ENCODE measurements around the gene DHODH.

Gene DHODH

GRCh38 chr16:71966932-71967331, 41.6 kb upstream of the DHODH start:
- Histone ChIP-seq H3K4me3 (ENCODE audit: severe bottlenecking) (no peak overlapping the region), H3K36me3 (ENCODE audit: low read depth) (no peaks in the 10 kb centered on the region), H3K9me3 (ENCODE audit: severe bottlenecking) (no peaks in the 10 kb centered on the region), H3K4me1 (ENCODE audit: insufficient read depth, poor library complexity, severe bottlenecking) (no peaks in the 10 kb centered on the region), H3K27me3 (ENCODE audit: insufficient read depth, poor library complexity, severe bottlenecking) (no peaks in the 10 kb centered on the region), H3K27ac (ENCODE audit: poor library complexity, severe bottlenecking) (no peak overlapping the region)
- no peak for DNase-seq (ENCODE audit: low spot score)
- TF ChIP-seq, protein P1, sequence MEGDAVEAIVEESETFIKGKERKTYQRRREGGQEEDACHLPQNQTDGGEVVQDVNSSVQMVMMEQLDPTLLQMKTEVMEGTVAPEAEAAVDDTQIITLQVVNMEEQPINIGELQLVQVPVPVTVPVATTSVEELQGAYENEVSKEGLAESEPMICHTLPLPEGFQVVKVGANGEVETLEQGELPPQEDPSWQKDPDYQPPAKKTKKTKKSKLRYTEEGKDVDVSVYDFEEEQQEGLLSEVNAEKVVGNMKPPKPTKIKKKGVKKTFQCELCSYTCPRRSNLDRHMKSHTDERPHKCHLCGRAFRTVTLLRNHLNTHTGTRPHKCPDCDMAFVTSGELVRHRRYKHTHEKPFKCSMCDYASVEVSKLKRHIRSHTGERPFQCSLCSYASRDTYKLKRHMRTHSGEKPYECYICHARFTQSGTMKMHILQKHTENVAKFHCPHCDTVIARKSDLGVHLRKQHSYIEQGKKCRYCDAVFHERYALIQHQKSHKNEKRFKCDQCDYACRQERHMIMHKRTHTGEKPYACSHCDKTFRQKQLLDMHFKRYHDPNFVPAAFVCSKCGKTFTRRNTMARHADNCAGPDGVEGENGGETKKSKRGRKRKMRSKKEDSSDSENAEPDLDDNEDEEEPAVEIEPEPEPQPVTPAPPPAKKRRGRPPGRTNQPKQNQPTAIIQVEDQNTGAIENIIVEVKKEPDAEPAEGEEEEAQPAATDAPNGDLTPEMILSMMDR (IDR thresholded peaks at IDR 0.05; ENCODE audit: poor library complexity, severe bottlenecking) = no peak
- no peak for ATAC-seq (ENCODE audit: low read depth)

DNA sequence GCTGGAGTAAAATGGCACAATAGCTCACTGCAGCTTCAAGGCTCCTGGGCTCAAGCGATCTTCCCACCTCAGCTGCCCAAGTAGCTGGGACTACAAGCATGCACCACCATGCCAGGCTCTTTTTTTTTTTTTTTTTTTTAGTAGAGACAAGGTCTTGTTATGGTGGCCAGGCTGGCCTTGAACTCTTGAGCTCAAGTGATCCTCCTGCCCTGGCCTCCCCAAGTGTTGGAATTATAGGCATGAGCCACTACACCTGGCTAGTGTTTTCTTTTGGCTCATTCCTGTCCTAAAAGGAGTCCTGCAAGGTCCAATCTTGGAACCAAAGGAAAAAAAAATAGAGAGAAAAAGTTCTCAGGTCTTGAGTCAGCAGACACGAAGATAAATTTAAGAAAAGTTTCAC, 39.2 kb upstream of the DHODH start:
- Histone ChIP-seq H3K36me3 (ENCODE audit: low read depth) (no peaks in the 10 kb centered on the region), H3K4me1 (ENCODE audit: insufficient read depth, poor library complexity, severe bottlenecking) (no peaks in the 10 kb centered on the region), H3K27me3 (ENCODE audit: insufficient read depth, poor library complexity, severe bottlenecking) (no peaks in the 10 kb centered on the region), H3K4me3 (ENCODE audit: severe bottlenecking) (no peak overlapping the region), H3K27ac (ENCODE audit: poor library complexity, severe bottlenecking) (no peak overlapping the region), H3K9me3 (ENCODE audit: severe bottlenecking) (no peaks in the 10 kb centered on the region)
- TF ChIP-seq, protein P1 (IDR thresholded peaks at IDR 0.05; ENCODE audit: poor library complexity, severe bottlenecking) = no peak
- no peak for DNase-seq (ENCODE audit: low spot score)
- ATAC-seq (ENCODE audit: low read depth) = no peak

DNA sequence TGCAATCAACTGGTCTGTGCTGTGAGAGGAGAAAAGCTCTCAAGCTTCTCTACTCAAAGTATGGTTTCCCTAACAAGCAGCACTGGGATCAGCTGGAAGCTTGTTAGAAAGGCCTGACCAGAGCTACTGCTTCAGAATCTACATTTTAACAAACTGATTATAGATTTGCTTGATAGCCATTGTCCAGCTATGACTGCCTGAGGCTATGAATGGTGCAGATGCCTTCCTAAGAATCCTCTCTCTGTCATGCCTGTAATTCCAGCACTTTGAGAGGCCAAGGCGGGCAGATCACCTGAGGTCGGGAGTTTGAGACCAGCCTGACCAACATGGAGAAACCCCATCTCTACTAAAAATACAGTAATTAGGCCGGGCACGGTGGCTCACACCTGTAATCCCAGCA, 37.0 kb upstream of the DHODH start:
- ATAC-seq (ENCODE audit: low read depth) (no peak), DNase-seq (ENCODE audit: low spot score) (no peak)
- no peak overlapping the region for H3K4me3 ChIP-seq (ENCODE audit: severe bottlenecking)
- no peaks in the 10 kb centered on the region for H3K27me3 ChIP-seq (ENCODE audit: insufficient read depth, poor library complexity, severe bottlenecking)
- no peaks in the 10 kb centered on the region for H3K36me3 ChIP-seq (ENCODE audit: low read depth)
- TF ChIP-seq, protein P1 (IDR thresholded peaks at IDR 0.05; ENCODE audit: poor library complexity, severe bottlenecking) = no peak
- no peak overlapping the region for H3K27ac ChIP-seq (ENCODE audit: poor library complexity, severe bottlenecking)
- no peaks in the 10 kb centered on the region for H3K4me1 ChIP-seq (ENCODE audit: insufficient read depth, poor library complexity, severe bottlenecking)
- H3K9me3 ChIP-seq (ENCODE audit: severe bottlenecking) = no peaks in the 10 kb centered on the region

DNA sequence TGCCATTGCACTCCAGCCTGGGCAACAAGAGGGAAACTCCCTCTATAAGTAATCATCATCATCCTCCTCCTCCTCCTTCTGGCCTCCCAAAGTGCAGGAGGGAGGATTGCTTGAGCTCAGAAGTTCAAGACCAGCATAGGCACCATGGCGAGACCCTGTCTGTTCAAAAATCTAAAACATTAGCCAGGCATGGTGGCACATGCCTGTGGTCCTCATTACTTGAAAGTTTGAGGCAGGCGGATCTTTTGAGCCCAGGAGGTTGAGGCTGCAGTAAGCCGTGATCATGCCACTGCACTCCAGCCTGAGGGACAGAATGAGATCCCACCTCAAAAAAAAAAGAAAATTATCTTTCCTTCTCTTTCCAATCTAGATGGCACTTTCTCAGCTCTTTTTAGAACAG, 36.2 kb upstream of the DHODH start:
- Histone ChIP-seq H3K27me3 (ENCODE audit: insufficient read depth, poor library complexity, severe bottlenecking) (no peaks in the 10 kb centered on the region), H3K9me3 (ENCODE audit: severe bottlenecking) (no peaks in the 10 kb centered on the region), H3K36me3 (ENCODE audit: low read depth) (no peaks in the 10 kb centered on the region), H3K27ac (ENCODE audit: poor library complexity, severe bottlenecking) (no peak overlapping the region), H3K4me3 (ENCODE audit: severe bottlenecking) (no peak overlapping the region), H3K4me1 (ENCODE audit: insufficient read depth, poor library complexity, severe bottlenecking) (no peaks in the 10 kb centered on the region)
- DNase-seq (ENCODE audit: low spot score) = no peak
- no peak for ATAC-seq (ENCODE audit: low read depth)
- TF ChIP-seq, protein P1 (IDR thresholded peaks at IDR 0.05; ENCODE audit: poor library complexity, severe bottlenecking) = no peak

DNA sequence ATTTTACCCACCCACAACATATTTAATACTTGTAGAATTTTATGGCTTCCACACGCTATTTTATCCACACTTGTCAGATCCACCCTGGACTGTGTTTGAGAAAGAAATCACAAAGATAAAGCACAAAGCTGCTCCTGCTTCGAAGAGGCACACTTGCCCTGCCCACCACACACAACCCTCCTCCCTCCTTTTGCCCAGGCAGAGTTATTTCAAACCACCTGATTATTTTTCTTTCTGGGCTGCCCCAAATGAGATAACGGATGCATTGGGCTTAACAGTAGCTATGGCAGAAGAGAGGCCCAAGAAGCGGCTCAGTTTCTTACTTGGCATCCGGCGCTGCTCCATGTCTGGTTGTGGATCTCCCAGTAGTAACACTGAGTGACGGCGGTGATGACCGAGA, 35.5 kb upstream of the DHODH start:
- no peaks in the 10 kb centered on the region for H3K36me3 ChIP-seq (ENCODE audit: low read depth)
- DNase-seq (ENCODE audit: low spot score) = no peak

More for the DNA sequence above, 35.5 kb upstream of the DHODH start:
- H3K4me3 ChIP-seq (ENCODE audit: severe bottlenecking) = no peak overlapping the region
- ATAC-seq (ENCODE audit: low read depth) = no peak
- H3K9me3 ChIP-seq (ENCODE audit: severe bottlenecking) = no peaks in the 10 kb centered on the region
- TF ChIP-seq, protein P1 (IDR thresholded peaks at IDR 0.05; ENCODE audit: poor library complexity, severe bottlenecking) = no peak
- no peak overlapping the region for H3K27ac ChIP-seq (ENCODE audit: poor library complexity, severe bottlenecking)
- no peaks in the 10 kb centered on the region for H3K4me1 ChIP-seq (ENCODE audit: insufficient read depth, poor library complexity, severe bottlenecking)
- no peaks in the 10 kb centered on the region for H3K27me3 ChIP-seq (ENCODE audit: insufficient read depth, poor library complexity, severe bottlenecking)

All from RWPE2 (cell line).